GM12801 (cell line): ENCODE measurements around the gene DCDC2C.

Source experiments
- TF ChIP-seq, protein P1 (sequence below): IDR thresholded peaks from one replicate; pipeline ENCODE4 v1.5.1; 2011; ENCODE audit warnings: control low read depth; ENCODE audit not compliant: insufficient read length; ENCODE audit errors: extremely low read depth

Gene DCDC2C

DNA sequence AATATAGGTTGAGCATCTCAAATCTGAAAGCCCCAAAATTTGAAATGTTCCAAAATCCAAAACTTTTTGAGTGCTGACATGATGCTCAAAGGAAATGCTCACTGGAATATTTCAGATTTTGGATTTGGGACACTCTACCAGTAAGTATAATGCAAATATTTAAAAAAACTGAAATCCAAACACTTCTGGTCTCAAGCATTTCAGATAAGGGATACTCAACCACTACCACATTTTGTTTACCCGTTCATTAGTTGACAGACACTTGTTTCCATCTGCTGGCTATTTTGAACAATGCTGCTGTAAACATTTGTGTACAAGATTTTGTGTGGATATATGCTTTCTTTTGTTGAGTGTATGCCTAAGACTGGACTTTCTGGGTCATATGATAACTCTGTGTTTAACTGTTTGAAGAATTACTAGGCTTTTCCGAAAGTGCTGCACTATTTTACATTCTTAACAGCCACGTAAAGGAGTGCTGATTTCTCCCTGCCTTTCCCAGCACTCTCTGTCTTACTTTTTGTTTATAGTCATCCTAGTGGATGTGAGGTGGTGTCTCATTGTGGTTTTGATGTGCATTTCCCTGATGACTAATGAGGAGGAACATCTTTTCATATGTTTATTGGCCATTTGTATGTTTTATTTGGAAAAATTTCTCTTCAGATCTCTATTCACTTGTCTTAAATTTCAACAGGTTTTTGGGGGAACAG, 19.5 kb upstream of the DCDC2C start:
- TF ChIP-seq, protein P1, sequence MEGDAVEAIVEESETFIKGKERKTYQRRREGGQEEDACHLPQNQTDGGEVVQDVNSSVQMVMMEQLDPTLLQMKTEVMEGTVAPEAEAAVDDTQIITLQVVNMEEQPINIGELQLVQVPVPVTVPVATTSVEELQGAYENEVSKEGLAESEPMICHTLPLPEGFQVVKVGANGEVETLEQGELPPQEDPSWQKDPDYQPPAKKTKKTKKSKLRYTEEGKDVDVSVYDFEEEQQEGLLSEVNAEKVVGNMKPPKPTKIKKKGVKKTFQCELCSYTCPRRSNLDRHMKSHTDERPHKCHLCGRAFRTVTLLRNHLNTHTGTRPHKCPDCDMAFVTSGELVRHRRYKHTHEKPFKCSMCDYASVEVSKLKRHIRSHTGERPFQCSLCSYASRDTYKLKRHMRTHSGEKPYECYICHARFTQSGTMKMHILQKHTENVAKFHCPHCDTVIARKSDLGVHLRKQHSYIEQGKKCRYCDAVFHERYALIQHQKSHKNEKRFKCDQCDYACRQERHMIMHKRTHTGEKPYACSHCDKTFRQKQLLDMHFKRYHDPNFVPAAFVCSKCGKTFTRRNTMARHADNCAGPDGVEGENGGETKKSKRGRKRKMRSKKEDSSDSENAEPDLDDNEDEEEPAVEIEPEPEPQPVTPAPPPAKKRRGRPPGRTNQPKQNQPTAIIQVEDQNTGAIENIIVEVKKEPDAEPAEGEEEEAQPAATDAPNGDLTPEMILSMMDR, result no peak

DNA sequence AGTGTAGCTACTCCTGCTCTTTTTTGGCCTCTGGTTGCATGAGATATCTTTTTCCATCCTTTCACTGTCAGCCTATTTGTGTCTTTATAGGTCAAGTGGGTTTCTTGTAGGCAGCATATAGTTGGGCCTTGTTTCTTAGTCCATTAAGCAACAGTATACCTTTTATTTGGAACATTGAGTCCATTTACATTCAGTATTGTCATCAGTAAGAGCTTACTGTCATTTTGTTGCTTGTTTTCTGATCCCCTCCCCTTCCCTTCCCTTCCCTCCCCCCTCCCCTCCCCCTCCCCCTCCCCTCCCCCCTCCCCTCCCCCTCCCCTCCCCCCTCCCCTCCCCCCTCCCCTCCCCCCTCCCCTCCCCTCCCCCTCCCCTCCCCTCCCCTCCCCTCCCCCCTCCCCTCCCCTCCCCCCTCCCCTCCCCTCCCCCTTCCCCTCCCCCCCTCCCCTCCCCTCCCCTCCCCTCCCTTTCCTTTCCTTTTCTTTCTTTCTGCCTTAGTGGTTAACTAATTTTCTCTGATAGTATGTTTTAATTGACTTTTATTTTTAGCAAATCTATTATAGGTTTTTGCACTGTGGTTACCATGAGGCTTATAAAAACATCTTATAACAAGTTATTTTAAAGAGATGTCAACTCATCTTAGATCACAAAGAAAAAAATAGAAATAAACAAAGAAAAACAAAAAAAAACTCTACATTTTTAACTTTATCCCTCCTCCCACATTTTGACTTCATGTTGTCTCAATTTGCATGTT, 13.2 kb upstream of the DCDC2C start:
- TF ChIP-seq, protein P1, result no peak

DNA sequence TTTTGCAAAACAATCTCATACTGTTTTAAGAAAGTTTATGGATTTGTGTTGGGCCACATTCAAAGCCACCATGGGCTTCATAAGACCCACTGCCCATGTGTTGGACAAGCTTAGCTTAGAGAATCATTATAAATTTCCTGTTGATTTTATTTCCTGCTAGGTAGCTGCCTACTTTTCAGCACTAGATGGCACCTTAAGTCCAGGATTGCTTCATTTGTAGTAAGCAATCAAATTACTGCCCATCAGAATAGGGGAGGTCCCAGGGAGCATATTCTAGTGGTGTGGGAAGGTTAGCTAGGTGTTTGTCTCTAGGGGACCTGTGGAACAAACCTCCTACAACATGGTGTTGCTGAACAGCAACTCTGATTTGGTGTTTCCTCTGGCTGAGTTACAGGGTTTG, 11.0 kb upstream of the DCDC2C start:
- TF ChIP-seq, protein P1, result no peak

GRCh38 chr2:3696545-3696944, 6.8 kb upstream of the DCDC2C start:
- TF ChIP-seq, protein P1, result no peak

DNA sequence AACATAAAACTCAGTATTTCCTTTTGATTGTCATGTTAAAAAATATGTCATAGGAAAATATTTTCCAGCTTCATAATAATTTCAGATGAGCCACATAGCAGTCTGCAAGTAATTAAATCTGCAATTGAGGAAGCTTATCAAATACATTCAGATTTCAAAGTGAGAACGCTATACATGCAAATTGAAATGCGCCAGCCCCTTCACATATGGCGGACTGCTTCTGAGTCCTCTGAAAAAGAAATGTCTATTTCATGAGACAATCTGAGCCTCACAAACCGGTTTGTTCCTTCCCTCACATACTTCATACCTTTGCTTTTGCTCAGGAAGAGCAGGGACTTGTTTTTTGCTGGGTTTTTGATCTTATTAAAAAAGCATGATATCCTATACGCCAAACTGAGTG, 2.3 kb upstream of the DCDC2C start:
- TF ChIP-seq, protein P1, result no peak

DNA sequence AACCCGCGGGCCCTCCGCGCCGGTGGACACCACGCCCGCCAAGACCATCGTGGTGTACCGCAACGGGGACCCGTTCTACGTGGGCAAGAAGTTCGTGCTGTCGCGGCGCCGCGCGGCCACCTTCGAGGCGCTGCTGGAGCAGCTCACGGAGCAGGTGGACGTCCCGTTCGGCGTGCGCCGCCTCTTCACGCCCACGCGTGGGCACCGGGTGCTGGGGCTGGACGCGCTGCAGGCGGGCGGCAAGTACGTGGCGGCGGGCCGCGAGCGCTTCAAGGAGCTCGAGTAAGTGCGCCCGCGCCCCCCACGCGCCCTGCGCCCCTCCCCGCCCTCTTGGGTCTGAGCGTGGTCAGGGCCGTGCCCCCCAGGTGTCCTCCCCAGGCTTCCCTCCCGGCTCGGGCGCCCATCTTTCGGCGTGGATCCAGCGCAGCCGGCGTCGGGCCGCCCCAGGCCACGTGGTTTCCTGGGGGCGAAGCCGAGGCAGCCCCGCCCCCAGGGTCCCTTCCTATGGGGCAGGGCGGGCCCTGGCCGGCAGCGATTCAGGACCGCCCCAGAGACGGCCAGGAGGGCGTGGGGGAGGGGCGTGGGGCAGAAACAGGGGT, 481 bp downstream of the DCDC2C start:
- TF ChIP-seq, protein P1, result no peak

GRCh38 chr2:3704692-3705091, 1.3 kb downstream of the DCDC2C start:
- TF ChIP-seq, protein P1, result no peak
